ENCODE measurements around the gene AFF3. TPM values are rescaled to one million over a fixed set of nuclear protein-coding genes. Genes with fewer than 3 reads are reported as not detected.

The AFF3 gene
- total and polyA plus RNA-seq, 2 of the 13 experiments (the other 11 are each of a cell fraction or from before 2014, with no cell fraction given), result not detected

GRCh38 chr2:99865818-99866676 is 276.3 kb downstream of the AFF3 start:
- H3K4me2 ChIP-seq (ENCODE audit: low read depth, low read length), result no peak overlapping the region
- H2AFZ ChIP-seq (ENCODE audit: low read length), result no peak overlapping the region
- no peak overlapping the region for H3K4me3 ChIP-seq (replicated peaks in 1 of 3; ENCODE audit: insufficient read depth in 1 of 3, low read depth in 2 of 3, low read length in 3 of 3)
- H3K27me3 ChIP-seq (ENCODE audit: control insufficient read depth in 1 of 2, insufficient read depth in 2 of 2, low read length in 2 of 2), result no peaks in the 10 kb centered on the region; a peak in 1 of 5 replicates
- no peak for FAIRE-seq
- intact Hi-C loops (cut with micrococcal nuclease; ENCODE audit: unreplicated experiment), result no loop called here
- no peak for DNase-seq (ENCODE audit: low spot score)
- no TSS peak for BruUV-seq (replicated peaks)
- TF ChIP-seq ZNF414 (CRISPR knock-in tag; IDR thresholded peaks at IDR 0.05), result no peak
- peak; percentile 77 for TF ChIP-seq CEBPB (IDR thresholded peaks at IDR 0.05; ENCODE audit: borderline replicate concordance, low read depth, low read length)
- WGBS (ENCODE audit: low lambda C conversion rate), result 69% methylated on average over 8 of the region's 9 CpGs
- ChIA-PET POLR2A (no interaction called here), CTCF (ENCODE audit: low intra/inter-chr PET ratio, low total read pairs) (no interaction called here)
- no peaks in the 10 kb centered on the region for H4K20me1 ChIP-seq (ENCODE audit: insufficient read depth, low read length)
- H3K79me2 ChIP-seq (ENCODE audit: insufficient read depth, low read length), result no peaks in the 10 kb centered on the region
- H3K27ac ChIP-seq (ENCODE audit: extremely low read length, insufficient read depth, low read length), result no peak overlapping the region
- ATAC-seq, result no peak
- H3K4me1 ChIP-seq (ENCODE audit: insufficient read depth, low read length), result no peaks in the 10 kb centered on the region
- no peaks in the 10 kb centered on the region for H3K9me3 ChIP-seq (ENCODE audit: low read length)
- in situ Hi-C loops (cut with HindIII; ENCODE audit: extremely low pct_ligation_motif_present, low pct_unique_long_range_greater_than_20kb), result no loop called here
- no peaks in the 10 kb centered on the region for H3K36me3 ChIP-seq (replicated peaks in 1 of 2; ENCODE audit: control insufficient read depth in 1 of 2, insufficient read depth in 2 of 2, low read length in 2 of 2)
- no peak overlapping the region for H3K9ac ChIP-seq (ENCODE audit: insufficient read depth, low read depth, low read length)

GRCh38 chr2:99864561-99865553 is 277.5 kb downstream of the AFF3 start:
- Histone ChIP-seq H3K4me3 (replicated peaks in 1 of 3; ENCODE audit: insufficient read depth in 1 of 3, low read depth in 2 of 3, low read length in 3 of 3) (no peak overlapping the region), H4K20me1 (ENCODE audit: insufficient read depth, low read length) (no peaks in the 10 kb centered on the region), H3K9me3 (ENCODE audit: low read length) (no peaks in the 10 kb centered on the region), H3K27me3 (ENCODE audit: control insufficient read depth in 1 of 2, insufficient read depth in 2 of 2, low read length in 2 of 2) (no peaks in the 10 kb centered on the region), H3K4me1 (ENCODE audit: insufficient read depth, low read length) (no peaks in the 10 kb centered on the region), H3K27ac (ENCODE audit: extremely low read length, insufficient read depth, low read length) (no peak overlapping the region), H3K4me2 (ENCODE audit: low read depth, low read length) (no peak overlapping the region), H3K9ac (ENCODE audit: insufficient read depth, low read depth, low read length) (no peak overlapping the region), H3K36me3 (replicated peaks in 1 of 2; ENCODE audit: control insufficient read depth in 1 of 2, insufficient read depth in 2 of 2, low read length in 2 of 2) (no peaks in the 10 kb centered on the region), H3K79me2 (ENCODE audit: insufficient read depth, low read length) (no peaks in the 10 kb centered on the region), H2AFZ (ENCODE audit: low read length) (no peak overlapping the region)
- DNase-seq (ENCODE audit: low spot score) (no peak), FAIRE-seq (no peak), ATAC-seq (no peak)
- 26% methylated on average over 10 of the region's 10 CpGs for WGBS (ENCODE audit: low lambda C conversion rate)
- intact Hi-C loops (cut with micrococcal nuclease; ENCODE audit: unreplicated experiment) (no loop called here), in situ Hi-C loops (cut with HindIII; ENCODE audit: extremely low pct_ligation_motif_present, low pct_unique_long_range_greater_than_20kb) (no loop called here)
- BruUV-seq (replicated peaks), result no TSS peak
- CTCF ChIA-PET (ENCODE audit: low intra/inter-chr PET ratio, low total read pairs), result no interaction called here
- POLR2A ChIA-PET, result no interaction called here
- TF ChIP-seq ZNF552 (CRISPR knock-in tag; IDR thresholded peaks at IDR 0.05; ENCODE audit: borderline replicate concordance), result no peak
- no peak for TF ChIP-seq PBX2 (CRISPR knock-in tag; IDR thresholded peaks at IDR 0.05)
- TF ChIP-seq ZNF713 (CRISPR knock-in tag; IDR thresholded peaks at IDR 0.05), result no peak
- TF ChIP-seq PCBP2 (optimal IDR thresholded peaks at IDR 0.05; ENCODE audit: low read depth, low read length, poor library complexity, severe bottlenecking), result no peak
- TF ChIP-seq ZNF7 (CRISPR knock-in tag; IDR thresholded peaks at IDR 0.05), result no peak
- no peak for TF ChIP-seq ATF7-NPFF (CRISPR knock-in tag; IDR thresholded peaks at IDR 0.05; ENCODE audit: low read depth)
- no peak for TF ChIP-seq KDM5A (IDR thresholded peaks at IDR 0.05; ENCODE audit: borderline replicate concordance, low read length)
- TF ChIP-seq TERF1 (CRISPR knock-in tag; IDR thresholded peaks at IDR 0.05), result no peak
- TF ChIP-seq MYC (CRISPR knock-in tag; IDR thresholded peaks at IDR 0.05; ENCODE audit: borderline replicate concordance), result no peak
- no peak for TF ChIP-seq ATF1 (CRISPR knock-in tag; IDR thresholded peaks at IDR 0.05)

All from HepG2 (cell line).